GM21529 (cell line): ENCODE measurements around the gene SRC.
A peak's percentile ranks its signal among the peaks of the same experiment; 100 is the strongest.

Source experiments
- ATAC-seq: cut with Tn5 transposase; IDR thresholded peaks from one replicate; pipeline ENCODE4 v1.9.1; 2021; ENCODE audit not compliant: unreplicated experiment

The SRC gene

DNA sequence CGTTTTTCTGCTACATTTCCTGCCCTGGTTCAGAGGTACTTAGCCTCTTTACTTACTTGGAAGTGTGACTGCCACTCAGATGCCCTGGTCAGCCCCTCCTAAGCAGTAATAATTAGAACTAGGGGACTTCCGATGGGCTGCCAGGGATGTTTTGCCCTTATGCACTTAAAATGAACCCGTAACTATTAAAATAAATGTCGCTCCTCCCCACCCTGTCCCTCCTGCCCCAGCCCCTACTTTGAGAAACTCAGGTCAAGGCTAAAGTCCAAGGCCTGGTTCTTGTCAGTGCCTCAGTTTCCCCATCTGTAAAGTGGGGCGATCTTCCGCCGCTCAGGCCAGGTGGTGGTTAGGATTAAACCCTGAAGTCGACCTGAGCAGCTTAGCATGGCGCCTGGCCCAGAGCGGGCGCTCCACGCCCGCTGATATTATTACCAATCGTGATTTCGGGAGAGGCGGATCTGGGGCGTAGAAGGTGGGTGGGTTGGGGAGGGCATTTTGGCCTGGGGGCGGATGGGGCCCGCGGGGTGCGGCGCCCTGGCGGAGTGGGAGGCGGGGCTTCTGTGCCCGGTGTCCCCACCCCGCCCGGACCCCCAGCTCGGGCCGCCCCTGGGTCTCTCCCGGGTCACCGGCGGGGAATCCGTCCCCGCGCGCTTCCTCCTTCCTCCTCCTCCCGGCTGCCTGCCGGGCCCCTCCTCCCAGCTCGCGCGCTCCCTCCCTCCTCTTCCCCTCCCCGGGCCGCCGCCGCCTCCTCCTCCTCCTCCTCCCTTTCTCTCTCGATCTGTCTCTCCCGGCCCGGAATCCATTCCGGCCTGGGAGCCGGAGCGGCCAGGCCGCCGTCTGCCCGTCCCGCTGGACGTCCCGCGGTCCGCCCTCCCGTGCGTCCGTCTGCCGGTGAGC, at the start of gene SRC:
Gene SRC (plus strand): TSS at position 802 of the 897 bp plus-strand sequence. CDS start 38,014 bp downstream, outside the sequence.
- no peak for ATAC-seq

GRCh38 chr20:37296371-37296770, 49.6 kb upstream of the SRC start:
- no peak for ATAC-seq

DNA sequence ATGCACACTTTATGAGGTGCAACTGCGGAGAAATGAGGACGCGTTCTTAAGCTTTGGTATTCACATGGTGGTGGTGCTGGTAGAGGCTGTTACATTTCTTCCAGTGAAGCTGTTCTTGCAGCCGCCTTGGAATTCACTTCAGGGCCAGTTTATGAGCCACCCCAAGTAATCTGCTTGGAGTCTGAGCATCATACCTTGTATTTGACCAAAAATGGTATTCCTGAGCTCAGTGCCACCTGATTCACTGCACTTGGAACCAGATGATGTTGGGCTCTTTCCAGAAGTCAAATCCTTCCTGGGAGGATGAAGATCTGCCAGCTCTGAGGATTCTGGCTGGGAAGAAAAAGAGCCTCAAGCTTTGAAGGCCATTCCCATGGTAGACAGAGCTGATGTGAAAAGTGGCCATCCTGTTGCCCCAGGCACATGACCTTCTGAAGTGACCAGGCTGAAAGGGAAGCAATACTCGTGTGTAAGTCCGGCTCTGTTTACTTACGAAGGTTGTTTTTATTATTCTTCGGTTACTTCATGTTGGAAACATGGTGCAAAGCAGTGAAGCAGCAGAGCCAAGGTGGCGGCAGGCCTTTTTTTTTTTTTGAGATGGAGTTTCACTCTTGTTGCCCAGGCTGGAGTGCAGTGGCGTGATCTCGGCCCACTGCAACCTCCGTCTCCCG, 48.7 kb upstream of the SRC start:
- ATAC-seq, result no peak

- ATAC-seq, result peak; percentile 71
These were observed 47.6 kb upstream of the SRC start for GRCh38 chr20:37298190-37298939.

- ATAC-seq, result no peak
These were observed 46.0 kb upstream of the SRC start for GRCh38 chr20:37299718-37300528.

DNA sequence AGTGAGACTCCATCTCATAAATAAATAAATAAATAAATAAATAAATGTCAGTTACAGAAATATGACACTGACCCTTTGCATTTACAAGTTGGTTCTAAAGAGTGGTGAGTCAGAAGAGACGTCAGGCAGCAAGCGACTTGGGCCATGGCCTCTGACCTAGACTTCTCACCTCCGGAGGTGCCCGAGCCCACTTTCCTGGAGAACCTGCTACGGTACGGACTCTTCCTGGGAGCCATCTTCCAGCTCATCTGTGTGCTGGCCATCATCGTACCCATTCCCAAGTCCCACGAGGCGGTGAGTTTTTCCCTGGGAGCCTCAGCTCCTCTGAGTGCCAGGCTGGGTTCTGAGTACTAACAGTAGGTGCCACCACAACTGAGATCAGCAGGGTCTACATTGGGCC, 44.8 kb upstream of the SRC start:
- no peak for ATAC-seq

DNA sequence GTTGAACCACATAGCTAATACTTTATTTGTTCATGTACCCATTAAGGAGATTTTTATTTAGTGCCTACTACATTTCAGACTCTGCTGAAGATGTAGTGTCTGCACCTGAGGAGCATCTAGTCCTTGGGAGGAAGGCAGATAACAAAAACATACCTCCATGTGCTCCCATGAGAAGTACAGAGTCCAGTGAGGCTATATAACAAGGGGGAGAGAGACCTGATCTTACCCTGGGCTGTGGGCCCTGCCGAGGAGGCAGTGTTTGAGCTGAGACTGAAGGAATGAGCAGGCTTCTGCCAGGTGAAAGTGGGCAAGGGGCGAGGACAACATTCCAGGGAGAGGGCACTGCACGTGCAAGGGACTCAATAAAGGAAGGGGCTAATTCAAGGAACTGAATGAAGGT, 44.4 kb upstream of the SRC start:
- ATAC-seq, result no peak

GRCh38 chr20:37302981-37303380, 43.0 kb upstream of the SRC start:
- no peak for ATAC-seq

- ATAC-seq, result no peak
These were observed 42.3 kb upstream of the SRC start for GRCh38 chr20:37303637-37304036.

DNA sequence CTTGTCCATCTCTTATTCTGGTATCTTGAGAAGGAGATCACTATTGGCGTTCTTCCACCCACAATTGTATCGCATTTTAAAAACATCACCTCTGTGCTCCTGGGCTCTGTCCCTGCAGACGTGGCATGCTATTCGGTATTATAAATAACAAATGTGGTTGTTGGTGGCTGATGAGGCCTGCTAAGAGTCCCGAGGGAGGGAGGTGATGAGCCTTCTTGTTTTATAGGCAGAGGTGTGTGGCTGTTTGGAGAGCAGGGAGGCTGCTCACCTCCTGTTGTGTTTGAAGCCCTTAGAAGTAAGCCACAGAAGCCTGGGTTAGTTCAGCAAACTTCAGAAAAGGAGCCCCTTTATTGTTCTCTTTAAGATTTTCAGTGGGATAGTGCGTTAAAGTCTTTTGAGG, 40.9 kb upstream of the SRC start:
- ATAC-seq, result no peak

- no peak for ATAC-seq
These were observed 40.1 kb upstream of the SRC start for GRCh38 chr20:37305839-37306238.

DNA sequence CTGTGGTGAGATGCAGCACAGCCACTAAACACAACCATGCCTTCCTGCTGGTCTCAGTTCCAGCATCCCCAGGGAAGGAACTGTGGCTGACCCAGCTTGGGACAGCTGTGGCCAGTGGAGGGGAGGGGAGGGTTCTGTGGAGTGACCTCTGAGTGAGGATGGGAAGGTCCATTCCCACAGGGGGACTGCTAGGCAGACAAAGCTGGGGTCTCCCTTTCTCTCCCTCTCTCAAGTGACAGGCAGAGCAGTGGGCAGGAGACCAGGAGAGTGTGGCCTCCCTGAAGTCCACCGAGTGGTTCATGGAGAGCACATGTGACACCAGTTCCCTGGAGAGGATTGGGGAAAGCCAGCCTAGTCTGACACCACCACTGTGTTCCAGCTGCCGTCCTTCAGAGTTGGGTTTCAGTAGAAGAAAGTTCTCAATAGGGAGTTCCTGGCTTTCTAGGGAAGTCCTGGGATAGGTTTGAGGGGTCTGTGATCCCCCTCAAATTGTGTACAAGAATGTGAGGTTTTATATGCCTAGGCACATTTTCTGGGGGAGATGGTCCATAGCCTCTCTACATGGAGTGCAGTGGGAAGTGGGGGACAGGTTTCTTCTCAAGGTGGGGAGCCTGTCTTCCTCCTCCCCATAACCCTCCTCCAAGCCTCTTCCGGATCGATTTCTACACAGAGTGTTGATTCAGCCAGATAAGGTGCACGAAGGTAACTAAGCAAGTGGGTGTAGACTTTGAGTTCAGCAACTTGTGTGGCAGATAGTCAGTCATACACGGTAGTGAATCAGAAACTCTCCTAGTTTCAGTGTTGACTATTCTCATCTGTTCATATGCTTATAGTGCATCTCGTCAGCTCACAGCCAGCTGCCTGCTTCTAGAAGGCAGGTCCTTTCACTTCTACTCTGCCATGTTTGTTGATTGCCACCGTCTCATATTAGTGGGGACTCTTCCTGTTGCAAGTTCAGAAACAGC, 37.6 kb upstream of the SRC start:
- ATAC-seq, result peak; percentile 96

DNA sequence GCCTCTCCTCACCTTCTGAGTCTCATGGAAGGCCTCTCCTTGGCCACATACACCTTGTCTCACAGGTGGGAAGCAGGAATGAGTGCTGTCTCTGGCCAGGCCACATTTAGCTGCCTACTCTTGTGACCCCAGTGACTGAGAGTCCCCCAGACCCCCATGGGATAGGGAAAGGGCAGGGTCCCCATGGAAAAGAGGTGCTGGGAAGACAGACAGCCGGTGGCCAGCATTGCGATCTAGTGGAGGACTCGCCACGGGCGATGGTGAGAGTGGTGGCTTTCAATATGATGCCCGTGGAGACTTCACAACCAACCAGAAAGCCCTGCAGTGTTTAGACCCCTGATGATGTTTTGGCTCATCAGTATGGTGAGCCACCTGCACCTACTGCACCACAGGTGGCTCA, 36.6 kb upstream of the SRC start:
- no peak for ATAC-seq

- ATAC-seq, result no peak
These were observed 35.9 kb upstream of the SRC start for GRCh38 chr20:37309936-37310590.

- no peak for ATAC-seq
These were observed 35.0 kb upstream of the SRC start for GRCh38 chr20:37310951-37311350.

- ATAC-seq, result no peak
These were observed 34.1 kb upstream of the SRC start for GRCh38 chr20:37311710-37312355.

DNA sequence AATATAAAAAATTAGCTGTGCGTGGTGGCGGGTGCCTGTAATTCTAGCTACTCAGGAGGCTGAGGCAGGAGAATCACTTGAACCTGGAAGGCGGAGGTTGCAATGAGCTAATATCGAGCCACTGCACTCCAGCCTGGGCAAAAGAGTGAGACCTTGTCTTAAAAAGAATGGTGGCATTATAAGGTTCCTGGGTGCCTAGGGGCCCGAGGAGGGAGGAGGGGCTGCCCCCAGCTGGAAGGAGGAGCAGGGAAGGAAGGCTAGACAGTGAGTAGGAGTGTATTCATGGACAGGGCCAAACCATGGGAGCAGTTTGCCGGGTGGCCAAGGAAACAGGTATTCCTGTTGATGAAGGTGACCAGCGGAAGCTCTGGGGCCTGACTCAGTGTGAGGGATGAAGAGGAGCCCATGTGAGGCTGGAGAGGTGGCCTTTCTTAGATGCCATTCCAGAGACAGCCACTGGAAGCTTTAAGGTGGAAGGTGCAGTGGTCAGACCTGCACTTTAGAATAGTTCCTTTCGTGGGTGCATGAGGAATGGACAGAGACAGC, 32.3 kb upstream of the SRC start:
- ATAC-seq, result no peak

DNA sequence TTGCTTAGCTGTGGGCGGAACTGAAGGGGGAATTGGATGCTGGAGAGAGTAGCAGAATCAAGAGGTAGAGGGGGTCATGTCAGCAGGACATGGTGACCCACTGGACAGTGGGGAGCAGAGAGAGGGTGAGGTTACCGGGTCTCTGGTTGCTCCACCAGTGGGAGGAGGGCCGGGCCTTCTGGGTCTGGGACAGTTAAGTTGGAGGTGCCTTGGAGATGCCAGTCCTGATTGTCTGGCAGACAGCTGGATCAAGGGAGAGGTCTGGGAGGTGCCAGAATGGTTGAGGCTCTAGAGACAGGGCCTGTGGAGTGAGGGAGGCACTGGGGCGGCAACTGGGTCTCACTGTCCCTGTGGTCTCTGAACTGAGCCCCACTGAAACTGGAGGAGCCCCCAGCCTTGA, 31.8 kb upstream of the SRC start:
- no peak for ATAC-seq
